ENCODE measurements around the gene STK24. TPM values are rescaled to one million over a fixed set of nuclear protein-coding genes. Genes with fewer than 3 reads are reported as not detected.

The STK24 gene
- total RNA-seq, 6 donors from 2014 or later, result 51.3 to 89.8 (median 78.6) TPM

DNA sequence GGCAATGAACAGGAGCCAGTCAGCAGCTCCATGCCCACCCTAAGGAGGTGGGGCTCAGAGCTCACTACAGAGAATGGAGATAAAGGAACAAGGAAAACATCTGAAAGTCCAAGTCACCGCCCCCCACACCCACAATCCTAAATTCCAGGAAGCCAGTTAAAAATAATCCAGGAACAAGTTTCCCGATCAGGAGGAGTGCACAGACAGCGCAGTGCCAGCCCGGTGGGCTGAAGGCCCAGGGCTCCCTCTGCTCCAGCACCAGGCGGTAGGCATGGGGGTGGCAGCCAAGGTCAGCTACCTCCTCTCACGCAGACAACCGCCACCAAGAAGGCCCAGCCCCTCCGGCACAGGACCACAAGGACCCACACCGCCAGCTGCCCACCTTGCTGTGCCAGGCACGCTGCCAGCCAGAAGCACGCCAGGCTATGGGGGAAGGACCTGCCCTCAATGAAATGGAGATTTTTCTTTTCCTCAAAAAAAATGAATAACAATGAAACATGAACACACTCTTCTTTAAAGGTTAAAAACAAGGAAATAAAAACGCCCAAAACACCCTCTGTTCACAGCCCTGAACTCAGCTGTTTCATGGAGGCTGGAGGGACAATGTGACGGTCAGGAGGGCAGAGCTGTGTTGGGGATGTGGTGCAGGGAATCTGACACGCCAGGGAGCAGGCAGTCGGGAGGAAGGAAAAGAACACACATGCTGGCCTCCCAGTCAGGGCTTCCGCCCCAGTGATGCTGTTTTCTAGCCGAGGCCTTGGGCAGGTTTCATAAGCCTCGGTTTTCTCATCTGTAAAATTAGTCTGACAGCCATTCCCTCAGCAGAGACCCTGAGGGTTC is 11.0 kb downstream of the STK24 start:
- DNase-seq (peak in 1 of 2 donors; percentile 74), ATAC-seq (ENCODE audit: low FRiP score in 2 of 2) (peak; percentile 49 to 67)
- Histone ChIP-seq H3K27me3 (no peaks in the 10 kb centered on the region), H3K4me3 (peak overlapping the region in 1 of 4 donors; percentile 15), H3K36me3 (no peaks in the 10 kb centered on the region), H3K4me1 (peaks cover 56 to 73% (median 71%) of the 10 kb centered on the region in 4 donors), H3K9me3 (no peaks in the 10 kb centered on the region), H3K27ac (peak overlapping the region; percentile 66 to 85 (median 83))
- TF ChIP-seq EP300 (IDR thresholded peaks at IDR 0.05) (peak in 1 of 4 donors; percentile 38), POLR2A (IDR thresholded peaks at IDR 0.05) (no peak), POLR2AphosphoS5 (IDR thresholded peaks at IDR 0.05) (peak in 1 of 2 donors; percentile 26)
- TF ChIP-seq, protein P1, sequence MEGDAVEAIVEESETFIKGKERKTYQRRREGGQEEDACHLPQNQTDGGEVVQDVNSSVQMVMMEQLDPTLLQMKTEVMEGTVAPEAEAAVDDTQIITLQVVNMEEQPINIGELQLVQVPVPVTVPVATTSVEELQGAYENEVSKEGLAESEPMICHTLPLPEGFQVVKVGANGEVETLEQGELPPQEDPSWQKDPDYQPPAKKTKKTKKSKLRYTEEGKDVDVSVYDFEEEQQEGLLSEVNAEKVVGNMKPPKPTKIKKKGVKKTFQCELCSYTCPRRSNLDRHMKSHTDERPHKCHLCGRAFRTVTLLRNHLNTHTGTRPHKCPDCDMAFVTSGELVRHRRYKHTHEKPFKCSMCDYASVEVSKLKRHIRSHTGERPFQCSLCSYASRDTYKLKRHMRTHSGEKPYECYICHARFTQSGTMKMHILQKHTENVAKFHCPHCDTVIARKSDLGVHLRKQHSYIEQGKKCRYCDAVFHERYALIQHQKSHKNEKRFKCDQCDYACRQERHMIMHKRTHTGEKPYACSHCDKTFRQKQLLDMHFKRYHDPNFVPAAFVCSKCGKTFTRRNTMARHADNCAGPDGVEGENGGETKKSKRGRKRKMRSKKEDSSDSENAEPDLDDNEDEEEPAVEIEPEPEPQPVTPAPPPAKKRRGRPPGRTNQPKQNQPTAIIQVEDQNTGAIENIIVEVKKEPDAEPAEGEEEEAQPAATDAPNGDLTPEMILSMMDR (IDR thresholded peaks at IDR 0.05), result peak in 1 of 6 experiments; percentile 31
- 27 to 33% methylated on average over 18 of the region's 18 CpGs for WGBS, 2 donors

DNA sequence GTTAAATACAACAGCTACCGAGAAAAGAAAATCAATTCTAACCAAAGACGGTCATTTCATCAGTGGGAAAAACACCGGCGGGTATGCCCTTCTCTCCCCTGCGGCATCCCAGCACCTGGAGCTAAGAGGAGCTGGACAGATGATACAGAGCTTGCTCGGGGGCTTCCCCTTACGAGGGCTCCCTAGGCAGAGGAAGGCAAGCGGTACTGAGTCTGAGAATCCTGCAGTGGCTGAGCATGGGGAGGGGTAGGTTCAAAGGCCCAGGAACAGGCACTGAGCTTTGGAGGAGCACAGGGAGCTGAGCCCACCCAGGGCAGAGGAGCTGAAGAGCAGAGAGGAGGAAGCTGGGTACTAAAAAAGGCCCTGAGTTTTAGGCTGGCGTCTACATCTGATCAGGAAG is 12.7 kb downstream of the STK24 start:
- Histone ChIP-seq H3K27ac (peak overlapping the region in 2 of 4 donors; percentile 82 to 85), H3K9me3 (no peaks in the 10 kb centered on the region), H3K4me1 (peaks cover 51 to 66% (median 55%) of the 10 kb centered on the region in 4 donors), H3K27me3 (no peaks in the 10 kb centered on the region), H3K36me3 (no peaks in the 10 kb centered on the region), H3K4me3 (no peak overlapping the region)
- TF ChIP-seq POLR2A (IDR thresholded peaks at IDR 0.05), result no peak
- DNase-seq (no peak), ATAC-seq (ENCODE audit: low FRiP score in 2 of 2) (no peak)
- 80 to 85% methylated on average over 9 of the region's 9 CpGs for WGBS, 2 donors

DNA sequence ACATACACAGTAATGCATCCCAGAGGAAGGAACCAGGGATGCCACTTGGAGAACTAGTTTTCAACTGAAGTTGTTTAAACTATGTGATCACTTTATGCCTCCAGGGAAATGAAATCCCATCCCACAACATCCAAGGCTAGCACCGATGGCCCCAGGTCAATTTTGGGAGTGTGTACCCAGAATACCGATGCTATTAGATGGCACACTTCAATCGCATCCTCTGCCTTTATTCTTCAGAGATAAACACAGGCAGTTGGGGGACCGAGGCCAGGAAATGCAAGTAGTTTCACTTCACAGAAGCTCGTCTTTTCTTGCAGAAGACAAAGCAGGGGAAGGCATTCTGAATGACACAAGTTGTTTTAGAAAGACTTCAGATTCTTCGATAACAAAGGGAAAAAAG is 13.8 kb downstream of the STK24 start:
- Histone ChIP-seq H3K9me3 (no peaks in the 10 kb centered on the region), H3K4me1 (peaks cover 52 to 75% (median 62%) of the 10 kb centered on the region in 4 donors), H3K27ac (peak overlapping the region; percentile 3 to 68 (median 37)), H3K27me3 (no peaks in the 10 kb centered on the region), H3K36me3 (no peaks in the 10 kb centered on the region), H3K4me3 (peak overlapping the region in 2 of 4 donors; percentile 12 to 20)
- TF ChIP-seq POLR2AphosphoS5 (IDR thresholded peaks at IDR 0.05), result no peak
- no peak for TF ChIP-seq POLR2A (IDR thresholded peaks at IDR 0.05)
- no peak for TF ChIP-seq EP300 (IDR thresholded peaks at IDR 0.05)
- TF ChIP-seq, protein P1 (IDR thresholded peaks at IDR 0.05), result no peak
- DNase-seq (no peak), ATAC-seq (ENCODE audit: low FRiP score in 2 of 2) (no peak)
- 38 to 43% methylated on average over 6 of the region's 6 CpGs for WGBS, 2 donors

DNA sequence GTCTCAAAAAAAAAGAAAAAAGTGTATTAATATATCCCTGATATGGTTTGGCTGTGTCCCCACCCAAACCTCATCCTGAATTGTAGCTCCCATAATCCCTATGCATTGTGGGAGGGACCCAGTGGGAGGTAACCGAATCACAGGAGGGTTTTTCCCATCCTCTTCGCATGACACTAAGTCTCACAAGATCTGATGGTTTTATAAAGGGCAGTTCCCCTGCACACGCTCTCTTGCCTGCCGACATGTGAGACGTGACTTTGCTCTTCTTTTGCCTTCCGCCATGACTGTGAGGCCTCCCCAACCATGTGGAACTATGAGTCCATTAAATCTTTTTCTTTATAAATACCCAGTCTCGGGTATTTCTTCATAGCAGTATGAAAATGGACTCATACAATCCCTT is 17.7 kb downstream of the STK24 start:
- no peaks in the 10 kb centered on the region for H3K27me3 ChIP-seq
- no peaks in the 10 kb centered on the region for H3K36me3 ChIP-seq
- ATAC-seq (ENCODE audit: low FRiP score in 2 of 2) (no peak), DNase-seq (no peak)
- TF ChIP-seq POLR2AphosphoS5 (IDR thresholded peaks at IDR 0.05), result no peak
- TF ChIP-seq, protein P1 (IDR thresholded peaks at IDR 0.05), result no peak
- TF ChIP-seq EP300 (IDR thresholded peaks at IDR 0.05), result no peak
- no peak for TF ChIP-seq POLR2A (IDR thresholded peaks at IDR 0.05)
- H3K4me3 ChIP-seq, result no peak overlapping the region
- H3K9me3 ChIP-seq, result no peaks in the 10 kb centered on the region
- H3K27ac ChIP-seq, result no peak overlapping the region
- H3K4me1 ChIP-seq, result peaks cover 34 to 66% (median 51%) of the 10 kb centered on the region in 4 donors
- 86 to 91% methylated on average over 7 of the region's 7 CpGs for WGBS, 2 donors

DNA sequence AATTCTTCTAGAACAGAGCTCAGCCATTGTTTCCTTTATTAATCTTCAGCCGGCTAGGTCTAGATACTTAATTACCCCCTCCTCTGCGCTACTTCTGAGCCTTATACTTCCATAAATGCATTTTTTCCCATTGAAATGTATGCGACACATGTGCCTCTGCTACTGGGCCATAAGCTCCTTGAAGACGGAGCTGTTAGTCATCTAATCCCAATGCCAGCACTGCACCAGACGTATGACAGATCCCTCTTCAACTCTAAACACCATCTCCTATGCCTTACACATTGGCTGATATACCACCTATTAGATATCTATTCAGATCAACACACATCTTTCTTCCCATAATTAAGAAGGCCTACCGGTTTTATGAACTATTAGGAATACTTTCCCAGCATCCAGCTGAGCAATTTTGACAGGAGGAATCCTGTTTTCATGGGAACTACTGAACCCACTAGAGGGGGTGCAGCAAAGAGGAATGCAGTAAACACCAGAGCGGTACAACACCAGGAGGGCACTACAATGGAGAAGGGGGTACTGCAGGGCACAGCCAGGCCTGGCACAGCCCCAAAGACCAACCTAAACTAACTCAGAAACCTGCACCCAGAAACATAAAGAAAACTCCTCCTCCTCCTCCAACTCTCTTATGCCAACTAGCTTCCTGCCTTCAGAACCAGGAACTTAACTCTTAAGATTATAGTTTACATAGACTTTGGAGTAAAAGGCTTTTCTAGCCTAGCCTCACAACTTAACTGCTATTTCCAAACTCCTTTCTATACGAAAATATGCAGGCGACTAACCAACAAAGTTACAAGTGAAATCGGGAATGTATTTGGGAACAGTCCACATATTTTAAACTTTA is 18.7 kb downstream of the STK24 start:
- TF ChIP-seq POLR2A (IDR thresholded peaks at IDR 0.05) (no peak), POLR2AphosphoS5 (IDR thresholded peaks at IDR 0.05) (no peak), EP300 (IDR thresholded peaks at IDR 0.05) (no peak)
- TF ChIP-seq, protein P1 (IDR thresholded peaks at IDR 0.05), result no peak
- no peaks in the 10 kb centered on the region for H3K9me3 ChIP-seq
- H3K4me1 ChIP-seq, result peaks cover 26 to 68% (median 54%) of the 10 kb centered on the region in 4 donors
- DNase-seq, result no peak
- no peaks in the 10 kb centered on the region for H3K27me3 ChIP-seq
- no peaks in the 10 kb centered on the region for H3K36me3 ChIP-seq
- 57 to 62% methylated on average over 10 of the region's 10 CpGs for WGBS, 2 donors
- peak overlapping the region in 1 of 4 donors; percentile 26 for H3K27ac ChIP-seq
- H3K4me3 ChIP-seq, result no peak overlapping the region
- no peak for ATAC-seq (ENCODE audit: low FRiP score in 2 of 2)

All from upper lobe of left lung (tissue), 6 donors.